Mesothelial cell of epicardium (in vitro differentiated cells): ENCODE data around the gene MATN4. TPM values are rescaled to one million over a fixed set of nuclear protein-coding genes. Genes with fewer than 3 reads are reported as not detected.

Source experiments
- DNase-seq, 2 experiments: peaks; one replicate each; pipeline ENCODE4 v3.0.0; 2021; ENCODE audit warnings: low spot score in 2 of 2; ENCODE audit not compliant: unreplicated experiment in 2 of 2
- H3K27ac Mint-ChIP-seq: 2 replicates; pipeline ENCODE4 v1.8.0; 2021; ENCODE audit warnings: mixed read lengths
- H3K27me3 Mint-ChIP-seq: 2 replicates; pipeline ENCODE4 v1.8.0; 2021; ENCODE audit warnings: low read depth, mixed read lengths
- H3K36me3 Mint-ChIP-seq: 2 replicates; pipeline ENCODE4 v1.8.0; 2021; ENCODE audit warnings: mixed read lengths
- H3K4me1 Mint-ChIP-seq: 2 replicates; pipeline ENCODE4 v1.8.0; 2021; ENCODE audit warnings: mixed read lengths
- H3K4me3 Mint-ChIP-seq: 2 replicates; pipeline ENCODE4 v1.8.0; 2021; ENCODE audit warnings: mild to moderate bottlenecking, moderate library complexity, mixed read lengths
- H3K9me3 Mint-ChIP-seq: 2 replicates; pipeline ENCODE4 v1.8.0; 2021; ENCODE audit warnings: mixed read lengths
- CTCF ChIP-seq: fragments of 200-600 bp; sonication (generic); IDR thresholded peaks from one replicate; pipeline ENCODE4 v1.5.0; 2021; ENCODE audit warnings: antibody characterized with exemption; ENCODE audit not compliant: unreplicated experiment
- total RNA-seq: library from RNA; stranded (reverse); gene quantifications from 3 replicates; pipeline ENCODE4 v1.2.1, GENCODE V29; 2021

The MATN4 gene
- total RNA-seq, 1 donor from 2014 or later: not detected

DNA sequence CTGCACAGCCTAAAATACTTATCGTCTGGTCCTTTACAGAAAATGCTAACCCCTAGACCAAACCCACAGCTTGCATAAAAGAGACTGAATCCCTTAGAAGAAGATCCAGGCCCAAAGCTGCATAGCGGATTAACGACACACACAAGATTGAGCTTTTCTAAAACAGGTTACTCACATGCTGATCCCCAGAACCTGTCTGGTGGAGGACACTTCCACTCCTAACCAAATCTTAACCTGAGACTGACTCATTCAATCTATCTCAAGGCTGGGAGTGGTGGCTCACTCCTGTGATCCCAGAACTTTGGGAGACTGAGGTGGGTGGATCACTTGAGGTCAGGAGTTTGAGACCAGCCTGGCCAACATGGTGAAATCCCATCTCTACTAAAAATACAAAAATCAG lies 50.9 kb downstream of the MATN4 start:
- DNase-seq: no peak
- Mint-ChIP-seq H3K4me1 (no peaks in the 10 kb centered on the region), H3K27ac (no peak overlapping the region), H3K4me3 (no peak overlapping the region), H3K9me3 (no peaks in the 10 kb centered on the region), H3K27me3 (peaks cover 47% of the 10 kb centered on the region), H3K36me3 (no peaks in the 10 kb centered on the region)
- TF ChIP-seq CTCF: no peak

DNA sequence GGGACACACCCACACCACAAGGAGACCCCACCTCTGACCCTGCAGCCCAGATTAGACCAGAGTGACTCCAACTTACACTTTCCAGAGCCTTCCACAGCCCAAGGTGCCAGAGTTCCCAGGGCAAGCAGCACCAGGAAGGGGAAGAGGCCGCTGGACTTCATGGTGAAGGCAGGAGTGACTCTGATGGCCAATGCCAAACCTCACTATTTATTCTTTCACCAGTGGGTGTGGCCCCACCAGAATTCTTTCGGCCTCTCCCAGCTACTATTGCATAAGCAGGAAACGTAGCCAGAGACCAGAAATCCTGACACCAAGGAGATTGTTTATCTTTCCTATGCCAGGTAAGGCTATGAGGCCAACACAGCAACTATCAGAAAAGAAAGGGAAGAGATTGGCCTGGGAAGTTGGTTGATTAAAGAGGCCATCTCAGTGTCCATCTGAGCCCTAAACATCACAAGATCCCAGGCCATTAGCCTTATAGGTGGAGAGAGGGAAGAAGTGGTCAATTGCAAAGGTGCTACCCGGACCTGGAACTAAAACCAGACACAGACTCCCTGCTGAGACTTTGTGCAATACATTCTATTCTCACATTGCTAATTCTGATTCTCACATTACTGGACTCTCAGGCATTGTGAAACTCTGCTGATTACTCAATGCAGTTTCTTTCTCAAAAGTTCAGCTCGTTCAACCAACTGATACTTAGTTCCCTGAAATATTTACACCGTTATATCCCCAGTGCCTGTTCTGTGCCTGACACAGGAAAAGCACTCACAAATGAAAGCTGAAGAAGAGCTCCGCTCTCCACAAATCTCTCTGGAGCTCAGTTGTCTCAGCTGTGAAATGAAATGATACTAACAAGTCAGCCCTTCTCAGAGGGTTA lies 53.5 kb downstream of the MATN4 start, which contains the start of gene SLPI:
SLPI (minus strand) TSS at position 182 of the 880 bp plus-strand sequence; CDS start at position 161, 21 bp downstream.
- H3K27ac Mint-ChIP-seq: no peak within 1 kb of the TSS
- TF ChIP-seq CTCF: no peak
- DNase-seq: no peak
- no peak within 1 kb of the TSS for H3K4me3 Mint-ChIP-seq
- no peaks in the 10 kb centered on the region for H3K4me1 Mint-ChIP-seq
- H3K27me3 Mint-ChIP-seq: peaks cover 47% of the 10 kb centered on the region
- H3K9me3 Mint-ChIP-seq: no peaks in the 10 kb centered on the region
- no peaks in the 10 kb centered on the region for H3K36me3 Mint-ChIP-seq

GRCh38 chr20:45253261-45253660 lies 54.8 kb downstream of the MATN4 start:
- no peaks in the 10 kb centered on the region for H3K9me3 Mint-ChIP-seq
- no peak for DNase-seq
- H3K36me3 Mint-ChIP-seq: no peaks in the 10 kb centered on the region
- no peaks in the 10 kb centered on the region for H3K4me1 Mint-ChIP-seq
- H3K27me3 Mint-ChIP-seq: peaks cover 52% of the 10 kb centered on the region
- no peak for TF ChIP-seq CTCF
- H3K27ac Mint-ChIP-seq: no peak overlapping the region
- H3K4me3 Mint-ChIP-seq: no peak overlapping the region

DNA sequence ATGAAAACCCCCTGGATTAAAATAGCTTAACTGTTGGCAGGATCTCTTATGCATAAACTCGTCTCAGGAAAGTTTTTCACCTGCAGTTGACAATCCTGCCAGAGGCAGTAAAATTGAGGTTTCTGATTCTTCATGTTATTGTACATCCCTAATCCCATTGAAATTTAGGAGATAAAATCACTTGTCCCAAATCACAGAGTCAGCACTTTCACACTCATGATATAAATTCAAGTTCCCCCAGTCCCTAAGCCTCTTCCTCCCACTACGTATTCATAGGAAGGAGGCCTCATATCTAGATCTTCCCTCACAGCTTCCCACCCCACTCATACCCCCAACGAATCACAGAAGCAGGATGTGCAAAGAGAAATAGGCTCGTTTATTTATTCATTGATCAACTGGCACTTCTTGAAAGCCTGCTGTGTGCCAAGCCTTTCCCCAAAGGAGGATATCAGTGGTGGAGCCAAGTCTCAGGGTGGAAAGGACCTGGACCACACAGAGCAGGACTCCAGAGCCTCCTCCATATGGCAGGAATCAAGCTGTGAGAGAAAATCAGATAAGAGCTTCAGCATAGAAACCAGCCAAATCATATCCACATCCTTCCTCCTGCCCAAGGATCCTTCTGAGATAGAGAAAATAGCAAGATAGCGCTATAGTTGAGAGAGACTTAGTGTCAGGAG lies 56.1 kb downstream of the MATN4 start:
- Mint-ChIP-seq H3K27me3 (peaks cover 64% of the 10 kb centered on the region), H3K4me3 (no peak overlapping the region), H3K27ac (no peak overlapping the region), H3K36me3 (no peaks in the 10 kb centered on the region), H3K4me1 (no peaks in the 10 kb centered on the region), H3K9me3 (no peaks in the 10 kb centered on the region)
- TF ChIP-seq CTCF: no peak
- no peak for DNase-seq

GRCh38 chr20:45248609-45249008 lies 59.5 kb downstream of the MATN4 start:
- DNase-seq: no peak
- no peaks in the 10 kb centered on the region for H3K9me3 Mint-ChIP-seq
- TF ChIP-seq CTCF: no peak
- H3K36me3 Mint-ChIP-seq: no peaks in the 10 kb centered on the region
- H3K27ac Mint-ChIP-seq: no peak overlapping the region
- H3K4me1 Mint-ChIP-seq: no peaks in the 10 kb centered on the region
- H3K4me3 Mint-ChIP-seq: no peak overlapping the region
- H3K27me3 Mint-ChIP-seq: peaks cover 87% of the 10 kb centered on the region
